Heart left ventricle (tissue), 13 donors: ENCODE measurements around the gene NT5DC2.

Experiments used
- POLR2A ChIP-seq, 2 donors: fragments of 450-650 bp; IDR thresholded peaks; one replicate each; pipeline ENCODE4 v1.6.1; 2017; ENCODE audit warnings: antibody characterized with exemption in 2 of 2, mild to moderate bottlenecking in 2 of 2, moderate library complexity in 2 of 2
- TF ChIP-seq, protein P1 (sequence below), 12 donors: fragments of 200-600 bp; sonication (generic) in 4 of 12; IDR thresholded peaks; one replicate each; pipeline versions ENCODE4 v1.5.0 to v1.8.0; 2018 to 2022; ENCODE audit warnings: antibody characterized with exemption in 12 of 12, mild to moderate bottlenecking in 5 of 12
- donor health status: ischemic (EF 13 %, LVEDD 7.1; RV severe dilation, severe dysfunction).
- donor health status: DM: no; HTN: yes; CAD: no.
- donor health status: DM: no; HTN: no; CAD: no.
- donor health status: ischemic (EF 25% LVEDD 6.9; RV normal size, moderate dysfunction).
- donor health status: ischemic (EF 25% LVEDD 5.7; RV mildly dilated, moderate dysfunction).
- donor health status: ischemic (EF 35%, LVEDD 5.7; RV mildly dilated, moderate dysfunction).
- donor health status: nonischemic (EF 11% LVEDD 7.7; RV severe dilation, severe dysfunction).
- donor health status: DM: yes; HTN: yes; CAD: no.
- donor health status: PGD.
- donor health status: ischemic (EF 29% LVEDD 5.4; RV normal size, mild dysfunction).
- donor health status: nonischemic (EF 23%, LVEDD 6.1; RV moderate dilation, normal function).

DNA sequence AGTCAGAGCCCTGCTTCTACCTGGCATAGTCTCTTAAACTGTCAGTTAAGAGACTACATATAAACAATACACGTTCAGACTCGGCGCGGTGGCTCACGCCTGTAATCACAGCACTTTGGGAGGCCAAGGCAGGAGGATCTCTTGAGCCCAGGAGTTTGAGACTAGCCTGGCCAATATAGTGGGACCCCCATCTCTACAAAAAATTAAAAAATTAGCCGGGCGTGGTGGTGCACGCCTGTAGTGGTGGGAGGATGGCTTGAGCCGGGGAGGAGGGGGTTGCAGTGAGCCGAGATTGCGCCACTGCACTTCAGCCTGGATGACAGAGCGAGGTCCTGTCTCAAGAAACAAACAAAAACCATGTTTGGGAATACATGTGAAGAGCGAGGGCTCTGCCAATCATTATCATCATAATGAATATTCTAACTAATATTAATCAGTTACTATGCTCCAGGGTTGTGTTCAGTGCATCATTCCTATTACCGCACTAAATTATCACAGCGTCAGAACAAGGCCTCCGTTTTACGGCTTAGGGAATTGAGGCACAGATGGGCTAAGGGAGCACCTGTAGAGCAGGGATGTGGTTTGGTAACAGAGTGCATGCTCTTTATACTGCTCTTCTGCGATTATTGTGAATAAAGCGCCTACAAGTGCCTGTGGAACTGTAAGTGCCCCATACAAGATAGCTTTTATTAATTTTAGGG lies 1.9 kb upstream of the NT5DC2 start:
- TF ChIP-seq, protein P1, sequence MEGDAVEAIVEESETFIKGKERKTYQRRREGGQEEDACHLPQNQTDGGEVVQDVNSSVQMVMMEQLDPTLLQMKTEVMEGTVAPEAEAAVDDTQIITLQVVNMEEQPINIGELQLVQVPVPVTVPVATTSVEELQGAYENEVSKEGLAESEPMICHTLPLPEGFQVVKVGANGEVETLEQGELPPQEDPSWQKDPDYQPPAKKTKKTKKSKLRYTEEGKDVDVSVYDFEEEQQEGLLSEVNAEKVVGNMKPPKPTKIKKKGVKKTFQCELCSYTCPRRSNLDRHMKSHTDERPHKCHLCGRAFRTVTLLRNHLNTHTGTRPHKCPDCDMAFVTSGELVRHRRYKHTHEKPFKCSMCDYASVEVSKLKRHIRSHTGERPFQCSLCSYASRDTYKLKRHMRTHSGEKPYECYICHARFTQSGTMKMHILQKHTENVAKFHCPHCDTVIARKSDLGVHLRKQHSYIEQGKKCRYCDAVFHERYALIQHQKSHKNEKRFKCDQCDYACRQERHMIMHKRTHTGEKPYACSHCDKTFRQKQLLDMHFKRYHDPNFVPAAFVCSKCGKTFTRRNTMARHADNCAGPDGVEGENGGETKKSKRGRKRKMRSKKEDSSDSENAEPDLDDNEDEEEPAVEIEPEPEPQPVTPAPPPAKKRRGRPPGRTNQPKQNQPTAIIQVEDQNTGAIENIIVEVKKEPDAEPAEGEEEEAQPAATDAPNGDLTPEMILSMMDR (IDR thresholded peaks at IDR 0.05): no peak
- no peak for TF ChIP-seq POLR2A (IDR thresholded peaks at IDR 0.05)
